GM18498 (cell line): ENCODE measurements around the gene FPR1.
"Not testable (repeated sequence)": the region's sequence is repeated elsewhere in the genome, so short reads cannot be mapped to it uniquely, and the experiment has no call there.

ENCODE experiments used
- ATAC-seq: cut with Tn5 transposase; IDR thresholded peaks from one replicate; pipeline ENCODE4 v1.9.1; 2021; ENCODE audit warnings: mild to moderate bottlenecking, moderate library complexity; ENCODE audit not compliant: unreplicated experiment

FPR1 gene

GRCh38 chr19:51779703-51780102 lies 28.0 kb upstream of the FPR1 start:
- no peak for ATAC-seq

- no peak for ATAC-seq
Observed at GRCh38 chr19:51779181-51779580, 27.5 kb upstream of the FPR1 start.

- no peak for ATAC-seq
Observed at GRCh38 chr19:51777570-51778462, 26.1 kb upstream of the FPR1 start.

- not testable (repeated sequence) for ATAC-seq
Observed at GRCh38 chr19:51776561-51776960, 24.9 kb upstream of the FPR1 start.

DNA sequence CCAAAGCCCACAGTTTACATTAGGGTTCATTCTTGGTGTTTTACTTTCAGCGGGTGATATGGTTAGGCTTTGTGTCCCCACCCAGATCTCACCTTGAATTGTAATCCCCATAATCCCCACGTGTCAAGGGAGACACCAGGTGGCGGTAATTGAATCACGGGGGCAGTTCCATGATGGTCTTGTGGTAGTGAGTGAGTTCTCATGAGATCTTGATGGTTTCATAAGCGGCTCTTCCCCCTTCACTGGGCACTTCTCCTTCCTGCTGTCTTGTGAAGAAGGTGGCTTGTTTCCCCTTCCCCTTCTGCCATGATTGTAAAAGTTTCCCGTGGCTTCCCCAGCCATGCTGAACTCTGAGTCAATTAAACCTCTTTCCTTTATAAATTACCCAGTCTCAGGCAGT lies 21.3 kb upstream of the FPR1 start:
- ATAC-seq, result no peak

DNA sequence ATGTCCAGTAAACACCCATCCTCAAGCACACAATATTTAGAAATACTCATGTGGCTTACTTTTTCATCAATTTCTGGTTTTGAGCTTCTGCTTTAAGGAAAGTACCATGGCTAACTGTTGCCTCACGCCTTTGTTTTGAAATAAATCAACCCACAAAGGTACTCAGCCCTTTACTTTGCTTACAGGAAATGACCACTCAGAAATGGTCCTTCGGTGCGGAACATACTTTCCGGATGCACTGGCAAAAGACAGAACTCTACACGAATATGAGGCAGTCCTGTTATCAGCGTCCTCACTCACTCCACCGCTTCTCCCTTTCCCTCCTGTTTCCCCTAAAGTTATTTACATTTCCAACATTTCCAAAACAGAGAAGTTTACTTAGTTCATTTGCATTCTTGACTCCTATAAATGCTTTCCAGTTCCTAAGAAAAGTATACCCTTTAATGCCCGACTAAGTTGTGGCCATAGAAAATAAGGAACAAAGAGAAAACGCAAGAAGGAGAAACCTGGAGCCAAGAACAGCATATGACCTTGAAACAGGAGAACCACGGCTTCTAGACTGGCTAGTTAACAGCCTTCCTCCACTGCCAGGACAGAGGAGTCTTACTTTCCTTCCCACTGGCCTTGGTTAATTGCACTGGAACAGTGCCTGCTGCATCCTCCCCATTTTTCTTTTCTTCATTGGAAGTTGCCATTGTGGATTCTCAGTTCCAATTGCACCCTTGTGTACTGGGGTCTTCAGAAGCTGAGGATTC lies 19.9 kb upstream of the FPR1 start:
- ATAC-seq, result no peak

GRCh38 chr19:51766461-51766860 lies 14.8 kb upstream of the FPR1 start:
- ATAC-seq, result no peak

DNA sequence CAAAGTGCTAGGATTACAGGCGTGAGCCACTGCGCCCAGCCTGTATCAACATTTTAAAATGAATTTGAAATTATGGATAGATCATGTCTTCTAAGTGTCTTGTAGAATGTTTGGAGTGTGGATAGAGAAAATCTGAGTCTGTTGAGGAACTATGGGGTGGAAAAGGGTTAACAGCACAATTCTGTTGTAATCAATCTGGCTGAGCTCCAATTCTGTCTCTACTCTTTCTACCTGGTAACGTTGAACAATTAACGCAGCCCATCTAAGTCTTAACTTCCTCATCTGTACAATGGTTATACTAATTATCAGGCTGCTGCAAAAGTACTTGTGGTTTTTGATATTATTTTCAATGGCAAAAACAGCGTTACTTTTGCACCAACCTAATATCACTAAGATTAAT lies 13.4 kb upstream of the FPR1 start:
- no peak for ATAC-seq

DNA sequence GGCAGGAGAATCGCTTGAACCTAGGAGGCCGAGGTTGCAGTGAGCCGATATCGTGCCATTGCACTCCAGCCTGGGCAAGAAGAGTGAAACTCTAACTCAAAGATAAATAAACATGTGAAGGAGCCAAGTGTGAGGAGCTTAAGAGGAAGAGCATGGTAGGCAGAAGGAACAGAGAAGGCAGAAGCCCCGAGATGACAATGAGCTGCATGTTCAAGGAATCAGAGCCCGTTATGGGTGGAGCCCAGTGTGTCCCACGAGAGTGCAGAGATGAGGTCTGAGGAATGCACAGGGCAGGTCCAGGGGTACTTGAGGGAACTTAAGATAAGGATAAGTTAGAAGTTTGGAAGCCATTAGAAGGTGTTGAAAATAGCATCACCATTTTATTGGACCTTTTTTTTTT lies 10.0 kb upstream of the FPR1 start:
- no peak for ATAC-seq

DNA sequence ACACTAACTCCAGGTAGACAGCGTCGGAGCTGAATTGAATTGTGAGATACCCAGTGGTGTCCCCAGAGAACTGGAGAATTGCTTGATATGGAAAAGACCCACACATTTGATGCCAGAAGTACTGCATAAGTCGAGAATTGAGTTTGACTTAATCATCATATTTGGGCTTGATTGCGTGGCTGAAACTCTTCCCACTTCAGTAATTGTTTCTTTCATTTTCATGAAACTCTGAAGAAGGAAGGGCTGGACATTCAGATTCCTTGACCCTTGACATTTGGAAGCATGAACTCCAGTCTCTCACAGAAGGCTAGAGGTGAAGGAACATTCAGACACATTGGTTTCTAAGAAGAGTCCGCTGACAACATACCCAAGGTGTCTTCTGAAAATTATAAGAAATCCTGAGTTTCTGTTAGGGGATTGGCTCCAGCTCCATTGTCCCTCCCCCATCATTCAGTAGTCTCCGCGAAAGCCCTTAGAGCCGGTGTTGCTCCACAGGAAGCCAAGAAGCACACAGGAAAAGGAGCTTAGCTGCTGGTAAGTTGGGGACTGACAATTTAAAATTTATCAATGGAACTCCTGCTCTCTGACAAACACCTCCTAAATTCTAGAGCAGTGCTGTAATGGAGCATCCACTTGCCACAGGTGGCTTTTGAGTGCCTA lies 9.1 kb upstream of the FPR1 start, which contains the start of gene FPR2:
Gene FPR2, plus strand, starts transcription at position 484 of the 660 bp plus-strand sequence. CDS start 7,479 bp downstream, outside the sequence.
- ATAC-seq, result no peak

GRCh38 chr19:51755571-51755970 lies 3.9 kb upstream of the FPR1 start:
- ATAC-seq, result no peak

DNA sequence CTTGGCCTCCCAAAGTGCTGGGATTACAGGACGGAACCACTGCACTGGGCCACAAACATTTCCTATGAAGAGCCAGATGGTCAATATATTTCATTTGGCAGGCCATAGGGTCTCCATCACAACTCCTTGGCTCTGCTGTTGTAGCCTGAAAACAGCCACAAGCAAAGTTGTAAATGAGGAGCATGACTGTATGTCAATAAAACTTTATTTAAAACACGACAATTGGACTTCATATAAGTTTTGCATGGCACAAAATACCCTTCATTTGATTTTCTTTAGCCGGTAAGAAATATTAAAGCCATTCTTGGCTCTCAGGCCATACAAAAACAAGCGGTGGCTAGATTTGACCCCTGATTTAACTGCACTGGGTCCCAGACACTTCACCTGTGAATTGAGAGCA lies 3.1 kb upstream of the FPR1 start:
- no peak for ATAC-seq

GRCh38 chr19:51754109-51754508 lies 2.4 kb upstream of the FPR1 start:
- ATAC-seq, result no peak

DNA sequence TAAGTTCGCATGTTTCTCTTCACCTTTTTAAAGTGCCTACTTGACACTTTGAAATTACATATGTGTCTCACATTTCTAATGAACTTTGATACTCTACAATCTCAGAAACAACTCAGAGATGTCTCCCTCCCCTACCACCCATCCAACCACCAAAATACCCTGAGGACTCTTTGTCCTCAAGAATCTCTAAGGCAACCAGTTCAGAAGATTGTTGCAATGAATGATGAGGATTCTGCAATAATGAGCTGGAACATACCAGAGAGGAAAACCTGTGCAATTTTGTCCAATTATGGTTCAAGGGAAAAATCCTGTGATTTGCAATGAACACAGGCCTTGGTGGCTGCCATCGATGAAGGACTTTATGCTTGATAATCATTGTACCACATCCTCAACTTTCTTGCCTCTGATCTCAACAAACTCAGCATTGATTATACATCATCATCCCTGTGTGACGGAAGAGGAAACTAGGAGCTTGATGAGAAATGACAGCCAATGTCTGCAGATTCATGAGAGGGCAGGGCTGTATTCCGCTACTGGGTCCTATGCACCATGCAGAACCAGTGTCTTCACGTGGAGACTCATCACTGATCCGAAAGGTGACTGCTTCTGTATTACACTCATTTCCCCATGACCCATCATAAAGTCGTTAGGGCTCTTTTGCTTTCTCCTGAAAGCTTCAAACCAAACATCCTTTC lies 1.1 kb downstream of the FPR1 start:
- ATAC-seq, result no peak

DNA sequence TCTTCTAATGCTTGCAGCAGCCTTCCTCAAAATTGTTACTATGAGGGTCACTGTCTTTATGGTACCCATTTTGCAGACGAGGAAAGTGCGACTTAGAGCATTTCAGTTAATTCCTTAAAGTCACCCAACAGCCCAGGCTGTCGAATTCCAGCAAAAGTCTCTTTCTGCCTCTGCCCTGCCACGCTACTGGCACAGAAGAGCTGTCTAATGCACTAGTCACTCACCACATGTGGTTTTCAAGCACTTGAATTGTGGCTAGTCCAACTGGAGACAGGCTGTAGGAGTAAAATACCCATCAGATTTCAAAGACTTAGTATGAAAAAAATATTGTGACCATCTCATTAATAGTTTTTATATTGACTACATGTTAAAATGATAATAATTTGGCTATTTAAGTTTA lies 1.7 kb downstream of the FPR1 start:
- ATAC-seq, result no peak

GRCh38 chr19:51746731-51747130 lies 4.9 kb downstream of the FPR1 start:
- no peak for ATAC-seq

DNA sequence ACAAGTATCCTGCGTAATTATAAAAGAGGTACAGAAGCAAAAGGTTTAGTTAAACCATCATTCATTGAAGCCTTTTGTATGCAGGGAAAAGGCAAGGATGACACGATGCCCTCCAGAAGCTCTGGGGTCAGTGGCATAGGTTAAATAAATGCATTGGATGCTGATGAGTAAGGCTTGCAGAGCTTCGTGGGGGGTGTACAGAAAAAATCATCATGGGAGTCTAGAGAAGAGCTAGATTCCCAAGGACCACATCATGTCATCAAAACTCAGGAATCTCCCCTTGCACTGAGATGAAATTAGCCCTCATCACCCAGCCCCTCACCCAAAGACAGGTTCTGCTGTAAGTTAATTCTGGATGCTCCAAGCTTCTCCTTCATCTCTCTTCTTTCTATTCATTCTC lies 8.3 kb downstream of the FPR1 start:
- no peak for ATAC-seq

- no peak for ATAC-seq
Observed at GRCh38 chr19:51742789-51743188, 8.9 kb downstream of the FPR1 start.

DNA sequence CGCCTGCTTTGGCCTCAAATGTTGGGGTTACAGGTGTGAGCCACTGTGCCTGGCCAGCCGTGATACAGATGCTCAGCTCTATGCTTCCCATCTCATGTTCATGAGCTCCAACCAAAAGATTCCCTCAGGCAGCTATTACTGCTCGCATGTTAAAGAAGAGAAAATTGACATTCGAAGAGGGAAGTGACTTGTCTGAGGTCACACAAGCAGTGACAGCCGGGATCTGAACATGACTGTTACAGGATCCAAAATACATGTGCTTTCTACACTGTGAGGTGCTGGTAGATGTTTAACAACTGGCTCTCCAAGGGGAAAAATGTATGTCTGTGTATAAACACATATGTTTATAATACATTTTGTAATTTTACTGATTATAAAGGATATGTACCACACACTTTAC lies 11.3 kb downstream of the FPR1 start:
- no peak for ATAC-seq

DNA sequence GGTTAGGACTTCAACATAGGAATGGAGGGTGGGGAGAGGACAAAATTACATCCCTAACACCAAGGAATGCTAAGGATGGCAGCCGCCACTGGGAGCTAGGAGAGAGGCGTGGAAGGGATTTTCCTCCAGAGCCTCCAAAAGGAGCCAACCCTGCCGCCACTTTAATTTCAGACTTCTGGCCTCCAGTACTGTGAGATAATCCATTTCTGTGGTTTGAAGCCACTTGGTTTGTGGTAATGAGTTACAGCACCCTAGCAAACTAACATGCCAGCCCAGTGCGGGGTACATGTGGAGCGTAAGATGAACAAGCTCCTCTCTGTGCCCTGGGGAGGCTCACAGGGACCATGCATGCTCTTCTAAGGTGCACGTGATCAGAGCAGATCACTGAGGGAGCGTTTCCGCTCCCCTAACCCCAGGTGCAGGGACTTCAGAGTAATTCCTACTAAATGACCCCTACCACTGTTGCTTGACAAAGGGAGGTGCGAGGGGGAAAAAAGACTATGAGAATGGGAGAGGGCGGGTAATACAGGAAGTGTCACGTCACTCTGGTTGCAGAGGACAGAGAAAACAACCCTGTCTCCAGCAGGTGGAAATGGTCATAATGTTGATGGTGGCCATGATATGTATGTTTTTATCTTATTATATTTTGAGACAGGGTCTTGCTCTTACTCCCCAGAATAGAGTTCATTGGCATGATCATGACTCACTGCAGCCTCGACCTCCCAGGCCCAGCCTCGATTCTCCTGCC lies 12.0 kb downstream of the FPR1 start:
- no peak for ATAC-seq
